GM21360 (cell line): ENCODE results near the gene RAPGEF3.

Experiments used
- ATAC-seq: cut with Tn5 transposase; IDR thresholded peaks from one replicate; pipeline ENCODE4 v1.9.1; 2021; ENCODE audit warnings: mild to moderate bottlenecking, moderate library complexity; ENCODE audit not compliant: unreplicated experiment

Gene RAPGEF3

GRCh38 chr12:47762850-47763465 lies 4.3 kb upstream of the RAPGEF3 start:
- ATAC-seq = no peak

GRCh38 chr12:47758584-47758833 lies 171 bp downstream of the RAPGEF3 start:
- no peak for ATAC-seq

GRCh38 chr12:47757840-47758583 lies 668 bp downstream of the RAPGEF3 start:
- no peak for ATAC-seq

- ATAC-seq = no peak
Observed at GRCh38 chr12:47757364-47757839, 1.3 kb downstream of the RAPGEF3 start.

GRCh38 chr12:47755655-47756562 lies 2.8 kb downstream of the RAPGEF3 start:
- peak; percentile 67 for ATAC-seq

GRCh38 chr12:47754881-47755280 lies 3.8 kb downstream of the RAPGEF3 start:
- peak; percentile 0 for ATAC-seq

GRCh38 chr12:47754126-47754525 lies 4.6 kb downstream of the RAPGEF3 start:
- ATAC-seq = no peak

- no peak for ATAC-seq
Observed at GRCh38 chr12:47753021-47754001, 5.4 kb downstream of the RAPGEF3 start.

- ATAC-seq = no peak
Observed at GRCh38 chr12:47752552-47752951, 6.1 kb downstream of the RAPGEF3 start.

- ATAC-seq = no peak
Observed at GRCh38 chr12:47752121-47752520, 6.6 kb downstream of the RAPGEF3 start.

GRCh38 chr12:47751561-47751960 lies 7.1 kb downstream of the RAPGEF3 start:
- no peak for ATAC-seq

GRCh38 chr12:47750916-47751470 lies 7.7 kb downstream of the RAPGEF3 start:
- ATAC-seq = no peak

GRCh38 chr12:47750229-47750798 lies 8.4 kb downstream of the RAPGEF3 start:
- ATAC-seq = no peak

- ATAC-seq = no peak
Observed at GRCh38 chr12:47748899-47749298, 9.8 kb downstream of the RAPGEF3 start.

- ATAC-seq = no peak
Observed at GRCh38 chr12:47748507-47748828, 10.2 kb downstream of the RAPGEF3 start.

GRCh38 chr12:47747596-47748506 lies 10.8 kb downstream of the RAPGEF3 start:
- ATAC-seq = no peak

- ATAC-seq = no peak
Observed at GRCh38 chr12:47747126-47747525, 11.6 kb downstream of the RAPGEF3 start.

- ATAC-seq = no peak
Observed at GRCh38 chr12:47746523-47746922, 12.2 kb downstream of the RAPGEF3 start.

- no peak for ATAC-seq
Observed at GRCh38 chr12:47746073-47746472, 12.6 kb downstream of the RAPGEF3 start.
